OCI-LY7 (cell line): Measurements from ENCODE around the gene SLC6A18. TPM values are rescaled to one million over a fixed set of nuclear protein-coding genes. Genes with fewer than 3 reads are reported as not detected.

Experiments
- BruUV-seq: library from RNA; stranded (reverse); fragments of 400-500 nt; replicated peaks from 2 replicates; lab custom pipeline; 2021; lab: Mats Ljungman, UMichigan
- CTCF ChIA-PET: fragments of 300-600 bp; sonication (Branson Sonifier 250); formaldehyde crosslinking; loops from one replicate; lab custom pipeline; 2022; ENCODE audit warnings: antibody characterized with exemption; ENCODE audit not compliant: unreplicated experiment; lab: Charles Lee
- POLR2A ChIA-PET: fragments of 300-600 bp; sonication (Branson Sonifier 250); formaldehyde crosslinking; loops from one replicate; lab custom pipeline; 2022; ENCODE audit warnings: antibody characterized with exemption; lab: Charles Lee
- DNase-seq: peaks from one replicate; pipeline ENCODE4 v3.0.0-alpha.2; 2015; ENCODE audit warnings: low spot score
- H2AFZ ChIP-seq: fragments of 200-600 bp; sonication (generic), shearing (Covaris generic); 2 replicates; pipeline ENCODE4 v1.6.1; 2014; ENCODE audit warnings: mild to moderate bottlenecking, antibody characterized with exemption, low read length, moderate library complexity
- H3K27ac ChIP-seq: fragments of 200-600 bp; sonication (generic); 2 replicates; pipeline ENCODE4 v1.5.1; 2014; ENCODE audit warnings: mixed run types, low read depth, mild to moderate bottlenecking, moderate library complexity, low read length, inconsistent platforms; ENCODE audit not compliant: poor library complexity, severe bottlenecking
- H3K36me3 ChIP-seq: fragments of 200-600 bp; sonication (generic); 2 replicates; pipeline ENCODE4 v1.6.1; 2014; ENCODE audit warnings: mild to moderate bottlenecking, antibody characterized with exemption, low read length, moderate library complexity, mixed read lengths; ENCODE audit not compliant: insufficient read depth
- H3K4me1 ChIP-seq: fragments of 200-600 bp; sonication (generic); 2 replicates; pipeline ENCODE4 v1.5.1; 2014; ENCODE audit warnings: mild to moderate bottlenecking, low read length; ENCODE audit not compliant: insufficient read depth, poor library complexity, severe bottlenecking
- H3K4me2 ChIP-seq: fragments of 200-600 bp; sonication (generic); 2 replicates; pipeline ENCODE4 v1.6.1; 2014; ENCODE audit warnings: mild to moderate bottlenecking, low read length
- H3K4me3 ChIP-seq: fragments of 200-600 bp; sonication (generic); 2 replicates; pipeline ENCODE4 v1.5.1; 2014; ENCODE audit warnings: mild to moderate bottlenecking, low read depth, low read length; ENCODE audit not compliant: poor library complexity, severe bottlenecking
- H3K79me2 ChIP-seq: fragments of 200-600 bp; sonication (generic); 2 replicates; pipeline ENCODE4 v1.6.1; 2016; ENCODE audit warnings: low read depth, mild to moderate bottlenecking, low read length, moderate library complexity, mixed read lengths; ENCODE audit not compliant: insufficient read depth
- H3K9me2 ChIP-seq: fragments of 200-600 bp; sonication (generic); 2 replicates; pipeline ENCODE4 v1.6.1; 2016; ENCODE audit warnings: mild to moderate bottlenecking, low read length, mixed read lengths; ENCODE audit not compliant: insufficient read depth
- H3K9me3 ChIP-seq: fragments of 200-600 bp; sonication (generic); 2 replicates; pipeline ENCODE4 v1.6.1; 2014; ENCODE audit warnings: mild to moderate bottlenecking, mixed run types, low read length, mixed read lengths
- H4K20me1 ChIP-seq: fragments of 200-600 bp; sonication (generic); 2 replicates; pipeline ENCODE4 v1.6.1; 2014; ENCODE audit warnings: mild to moderate bottlenecking, antibody characterized with exemption, low read length, moderate library complexity, mixed read lengths; ENCODE audit not compliant: insufficient read depth
- CTCF ChIP-seq: fragments of 200-600 bp; sonication (generic); conservative IDR thresholded peaks from 2 replicates; pipeline ENCODE4 v1.5.1; 2014; ENCODE audit warnings: mild to moderate bottlenecking, antibody characterized with exemption, low read length, moderate library complexity, mixed read lengths
- EZH2phosphoT487 ChIP-seq: fragments of 200-600 bp; sonication (generic); IDR thresholded peaks from 2 replicates; pipeline ENCODE4 v1.6.1; 2018; ENCODE audit warnings: low read depth, borderline replicate concordance, mild to moderate bottlenecking, mixed run types, antibody characterized with exemption, low read length, moderate library complexity, mixed read lengths
- intact Hi-C: fragments of 100-400 bp; cut with micrococcal nuclease; formaldehyde crosslinking; loops from one replicate; pipeline ENCODE4 v1.10.0; 2022; ENCODE audit not compliant: unreplicated experiment
- total RNA-seq, 2 experiments: library from RNA; depleted of rRNA in 1 of 2; stranded (reverse); fragments of >200 nt in 1 of 2; shearing (Covaris generic) in 1 of 2; gene quantifications; 2 replicates each; pipeline ENCODE4 v1.2.3, GENCODE V29; 2014 to 2022

Gene SLC6A18
- total RNA-seq, 2 experiments from 2014 or later: not detected

DNA sequence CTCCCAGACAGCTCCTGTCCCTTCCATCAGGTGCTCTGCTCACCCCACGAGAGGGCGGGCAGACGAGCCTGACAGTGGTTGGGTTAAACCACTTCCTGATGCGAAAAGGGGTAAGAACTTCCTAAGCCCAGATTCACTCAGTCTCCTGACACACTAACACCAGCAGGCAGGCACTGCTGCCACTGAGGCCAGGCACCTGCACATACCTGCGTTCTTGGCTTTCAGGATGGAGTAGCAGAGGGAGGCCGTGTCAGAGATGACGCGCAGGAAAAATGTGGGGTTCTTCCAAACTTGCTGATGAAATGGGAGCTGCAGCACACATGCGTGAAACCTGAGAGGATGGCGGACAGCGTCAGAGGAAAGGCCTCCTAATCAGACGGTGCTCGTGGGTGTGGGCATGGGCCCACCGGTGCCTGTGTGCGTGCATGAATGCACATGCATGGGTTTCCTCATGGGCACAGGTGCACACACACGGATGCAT is 29.9 kb downstream of the SLC6A18 start:
- peak overlapping the region; percentile 25 for H3K27ac ChIP-seq
- peak; percentile 51 for DNase-seq
- no TSS peak for BruUV-seq
- no peaks in the 10 kb centered on the region for H3K79me2 ChIP-seq
- no peaks in the 10 kb centered on the region for H4K20me1 ChIP-seq
- ChIA-PET CTCF (no interaction called here), POLR2A (no interaction called here)
- peaks cover 90% of the 10 kb centered on the region for H3K36me3 ChIP-seq
- H2AFZ ChIP-seq: no peak overlapping the region
- H3K9me3 ChIP-seq: no peaks in the 10 kb centered on the region
- H3K9me2 ChIP-seq: no peaks in the 10 kb centered on the region
- intact Hi-C loops: no loop called here
- H3K4me1 ChIP-seq: peaks cover 21% of the 10 kb centered on the region
- no peak overlapping the region for H3K4me2 ChIP-seq
- H3K4me3 ChIP-seq: no peak overlapping the region
- TF ChIP-seq CTCF: no peak

DNA sequence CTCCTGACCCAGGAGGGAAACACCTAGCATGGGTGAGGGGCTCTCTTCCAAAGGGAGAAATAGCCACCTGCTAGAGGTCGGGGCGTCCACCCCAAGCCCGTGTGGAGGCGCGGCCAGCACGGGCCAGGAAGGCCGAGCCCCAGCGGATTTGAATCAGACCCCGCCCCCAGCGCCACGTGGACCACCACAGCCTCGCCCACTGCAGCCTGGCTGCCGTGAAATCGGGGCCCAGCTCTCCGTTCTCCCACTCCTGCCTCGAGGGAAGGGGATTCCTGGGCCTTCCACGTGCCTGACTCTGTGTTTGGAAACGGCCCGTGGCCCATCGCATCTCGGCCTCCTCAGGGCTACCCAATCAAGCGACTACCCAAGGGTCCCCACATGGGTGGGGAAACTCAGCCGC is 31.6 kb downstream of the SLC6A18 start:
- ChIA-PET CTCF (no interaction called here), POLR2A (no interaction called here)
- H4K20me1 ChIP-seq: no peaks in the 10 kb centered on the region
- H3K9me2 ChIP-seq: no peaks in the 10 kb centered on the region
- H3K4me2 ChIP-seq: no peak overlapping the region
- H3K79me2 ChIP-seq: no peaks in the 10 kb centered on the region
- no TSS peak for BruUV-seq
- H3K4me3 ChIP-seq: no peak overlapping the region
- intact Hi-C loops: no loop called here
- TF ChIP-seq CTCF: no peak
- no peak for TF ChIP-seq EZH2phosphoT487
- H3K4me1 ChIP-seq: peaks cover 10% of the 10 kb centered on the region
- H3K36me3 ChIP-seq: peaks cover 92% of the 10 kb centered on the region
- no peak overlapping the region for H2AFZ ChIP-seq
- no peaks in the 10 kb centered on the region for H3K9me3 ChIP-seq
- no peak for DNase-seq
- H3K27ac ChIP-seq: no peak overlapping the region

GRCh38 chr5:1257363-1257762 is 32.2 kb downstream of the SLC6A18 start:
- H2AFZ ChIP-seq: no peak overlapping the region
- CTCF ChIA-PET: no interaction called here
- intact Hi-C loops: no loop called here

More at GRCh38 chr5:1257363-1257762, 32.2 kb downstream of the SLC6A18 start:
- no TSS peak for BruUV-seq
- Histone ChIP-seq H3K9me2 (no peaks in the 10 kb centered on the region), H3K27ac (no peak overlapping the region), H3K79me2 (no peaks in the 10 kb centered on the region), H4K20me1 (no peaks in the 10 kb centered on the region), H3K9me3 (no peaks in the 10 kb centered on the region), H3K36me3 (peaks cover 94% of the 10 kb centered on the region), H3K4me2 (no peak overlapping the region), H3K4me3 (no peak overlapping the region), H3K4me1 (peaks cover 10% of the 10 kb centered on the region)
- TF ChIP-seq EZH2phosphoT487: no peak
- POLR2A ChIA-PET: no interaction called here
- no peak for DNase-seq
